Parathyroid adenoma (tissue), 2 donors: ENCODE data around the gene ZNF175.

ENCODE experiments used
- H2AFZ ChIP-seq: fragments of 300-600 bp; sonication (generic); one replicate; pipeline ENCODE4 v1.7.0; 2017; ENCODE audit warnings: antibody characterized with exemption, mild to moderate bottlenecking
- H3K27ac ChIP-seq: fragments of 300-600 bp; sonication (generic); one replicate; pipeline ENCODE4 v1.7.0; 2017
- H3K27me3 ChIP-seq: fragments of 300-600 bp; sonication (generic); one replicate; pipeline ENCODE4 v1.7.0; 2017; ENCODE audit warnings: low read length; ENCODE audit not compliant: control insufficient read depth, insufficient read depth
- H3K36me3 ChIP-seq: fragments of 300-600 bp; sonication (generic); one replicate; pipeline ENCODE4 v1.7.0; 2017; ENCODE audit warnings: low read length; ENCODE audit not compliant: control insufficient read depth, insufficient read depth
- H3K4me1 ChIP-seq: fragments of 300-600 bp; sonication (generic); one replicate; pipeline ENCODE4 v1.7.0; 2017; ENCODE audit warnings: control low read depth
- H3K4me2 ChIP-seq: fragments of 300-600 bp; sonication (generic); one replicate; pipeline ENCODE4 v1.7.0; 2017; ENCODE audit warnings: low read length
- H3K4me3 ChIP-seq: fragments of 300-600 bp; sonication (generic); one replicate; pipeline ENCODE4 v1.7.0; 2017; ENCODE audit warnings: low read depth, low read length
- H3K79me2 ChIP-seq: fragments of 300-600 bp; sonication (generic); one replicate; pipeline ENCODE4 v1.7.0; 2017; ENCODE audit warnings: control low read depth
- H3K9ac ChIP-seq: fragments of 300-600 bp; sonication (generic); one replicate; pipeline ENCODE4 v1.7.0; 2017; ENCODE audit warnings: mild to moderate bottlenecking
- H3K9me3 ChIP-seq: fragments of 300-600 bp; sonication (generic); one replicate; pipeline ENCODE4 v1.7.0; 2017; ENCODE audit warnings: low read length; ENCODE audit not compliant: control insufficient read depth
- TF ChIP-seq, protein P1 (sequence below): fragments of 300-600 bp; sonication (generic); IDR thresholded peaks from one replicate; pipeline ENCODE4 v1.7.0; 2017; ENCODE audit warnings: antibody characterized with exemption, mild to moderate bottlenecking
- donor health status: primary hyperparathyroidism.

Gene ZNF175

DNA sequence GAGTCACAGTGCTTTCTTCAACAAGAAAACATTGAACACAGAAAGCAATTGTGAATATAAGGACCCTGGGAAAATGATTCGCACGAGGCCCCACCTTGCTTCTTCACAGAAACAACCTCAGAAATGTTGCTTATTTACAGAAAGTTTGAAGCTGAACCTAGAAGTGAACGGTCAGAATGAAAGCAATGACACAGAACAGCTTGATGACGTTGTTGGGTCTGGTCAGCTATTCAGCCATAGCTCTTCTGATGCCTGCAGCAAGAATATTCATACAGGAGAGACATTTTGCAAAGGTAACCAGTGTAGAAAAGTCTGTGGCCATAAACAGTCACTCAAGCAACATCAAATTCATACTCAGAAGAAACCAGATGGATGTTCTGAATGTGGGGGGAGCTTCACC, 15.7 kb downstream of the ZNF175 start:
- TF ChIP-seq, protein P1, sequence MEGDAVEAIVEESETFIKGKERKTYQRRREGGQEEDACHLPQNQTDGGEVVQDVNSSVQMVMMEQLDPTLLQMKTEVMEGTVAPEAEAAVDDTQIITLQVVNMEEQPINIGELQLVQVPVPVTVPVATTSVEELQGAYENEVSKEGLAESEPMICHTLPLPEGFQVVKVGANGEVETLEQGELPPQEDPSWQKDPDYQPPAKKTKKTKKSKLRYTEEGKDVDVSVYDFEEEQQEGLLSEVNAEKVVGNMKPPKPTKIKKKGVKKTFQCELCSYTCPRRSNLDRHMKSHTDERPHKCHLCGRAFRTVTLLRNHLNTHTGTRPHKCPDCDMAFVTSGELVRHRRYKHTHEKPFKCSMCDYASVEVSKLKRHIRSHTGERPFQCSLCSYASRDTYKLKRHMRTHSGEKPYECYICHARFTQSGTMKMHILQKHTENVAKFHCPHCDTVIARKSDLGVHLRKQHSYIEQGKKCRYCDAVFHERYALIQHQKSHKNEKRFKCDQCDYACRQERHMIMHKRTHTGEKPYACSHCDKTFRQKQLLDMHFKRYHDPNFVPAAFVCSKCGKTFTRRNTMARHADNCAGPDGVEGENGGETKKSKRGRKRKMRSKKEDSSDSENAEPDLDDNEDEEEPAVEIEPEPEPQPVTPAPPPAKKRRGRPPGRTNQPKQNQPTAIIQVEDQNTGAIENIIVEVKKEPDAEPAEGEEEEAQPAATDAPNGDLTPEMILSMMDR: no peak
- Histone ChIP-seq H3K4me2 (no peak overlapping the region), H3K4me3 (no peak overlapping the region), H2AFZ (no peak overlapping the region), H3K27me3 (no peaks in the 10 kb centered on the region), H3K27ac (no peak overlapping the region), H3K79me2 (peaks cover 10% of the 10 kb centered on the region), H3K4me1 (peaks cover 9% of the 10 kb centered on the region), H3K9ac (no peak overlapping the region), H3K9me3 (no peaks in the 10 kb centered on the region), H3K36me3 (no peaks in the 10 kb centered on the region)

DNA sequence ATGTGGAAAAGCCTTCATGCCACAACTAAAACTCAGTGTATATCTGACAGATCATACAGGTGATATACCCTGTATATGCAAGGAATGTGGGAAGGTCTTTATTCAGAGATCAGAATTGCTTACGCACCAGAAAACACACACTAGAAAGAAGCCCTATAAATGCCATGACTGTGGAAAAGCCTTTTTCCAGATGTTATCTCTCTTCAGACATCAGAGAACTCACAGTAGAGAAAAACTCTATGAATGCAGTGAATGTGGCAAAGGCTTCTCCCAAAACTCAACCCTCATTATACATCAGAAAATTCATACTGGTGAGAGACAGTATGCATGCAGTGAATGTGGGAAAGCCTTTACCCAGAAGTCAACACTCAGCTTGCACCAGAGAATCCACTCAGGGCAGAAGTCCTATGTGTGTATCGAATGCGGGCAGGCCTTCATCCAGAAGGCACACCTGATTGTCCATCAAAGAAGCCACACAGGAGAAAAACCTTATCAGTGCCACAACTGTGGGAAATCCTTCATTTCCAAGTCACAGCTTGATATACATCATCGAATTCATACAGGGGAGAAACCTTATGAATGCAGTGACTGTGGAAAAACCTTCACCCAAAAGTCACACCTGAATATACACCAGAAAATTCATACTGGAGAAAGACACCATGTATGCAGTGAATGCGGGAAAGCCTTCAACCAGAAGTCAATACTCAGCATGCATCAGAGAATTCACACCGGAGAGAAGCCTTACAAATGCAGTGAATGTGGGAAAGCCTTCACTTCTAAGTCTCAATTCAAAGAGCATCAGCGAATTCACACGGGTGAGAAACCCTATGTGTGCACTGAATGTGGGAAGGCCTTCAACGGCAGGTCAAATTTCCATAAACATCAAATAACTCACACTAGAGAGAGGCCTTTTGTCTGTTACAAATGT, 16.4 kb downstream of the ZNF175 start:
- no peaks in the 10 kb centered on the region for H3K27me3 ChIP-seq
- H3K4me1 ChIP-seq: peaks cover 9% of the 10 kb centered on the region
- peaks cover 10% of the 10 kb centered on the region for H3K79me2 ChIP-seq
- H3K9me3 ChIP-seq: no peaks in the 10 kb centered on the region
- no peak overlapping the region for H3K4me3 ChIP-seq
- H3K4me2 ChIP-seq: no peak overlapping the region
- no peak overlapping the region for H3K9ac ChIP-seq
- no peak overlapping the region for H2AFZ ChIP-seq
- TF ChIP-seq, protein P1: no peak
- H3K27ac ChIP-seq: no peak overlapping the region
- no peaks in the 10 kb centered on the region for H3K36me3 ChIP-seq

DNA sequence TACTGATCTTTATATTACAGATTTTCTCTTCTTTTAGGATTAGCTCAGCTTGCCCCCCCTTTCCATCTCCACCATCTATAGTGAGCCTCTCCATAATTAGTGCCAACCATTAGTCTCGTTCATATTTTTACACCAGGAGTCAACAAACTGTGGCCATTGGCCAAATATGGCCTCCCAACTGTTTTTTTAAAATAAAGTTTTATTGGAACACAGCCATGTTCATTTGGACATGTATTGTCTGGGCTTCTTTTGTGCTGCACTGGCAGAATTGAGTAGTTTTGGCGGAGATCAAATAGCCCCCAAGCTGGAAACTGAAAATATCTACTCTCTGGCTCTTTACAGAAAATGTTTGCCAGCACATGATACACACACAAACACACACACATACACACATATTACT, 18.4 kb downstream of the ZNF175 start:
- TF ChIP-seq, protein P1: no peak

DNA sequence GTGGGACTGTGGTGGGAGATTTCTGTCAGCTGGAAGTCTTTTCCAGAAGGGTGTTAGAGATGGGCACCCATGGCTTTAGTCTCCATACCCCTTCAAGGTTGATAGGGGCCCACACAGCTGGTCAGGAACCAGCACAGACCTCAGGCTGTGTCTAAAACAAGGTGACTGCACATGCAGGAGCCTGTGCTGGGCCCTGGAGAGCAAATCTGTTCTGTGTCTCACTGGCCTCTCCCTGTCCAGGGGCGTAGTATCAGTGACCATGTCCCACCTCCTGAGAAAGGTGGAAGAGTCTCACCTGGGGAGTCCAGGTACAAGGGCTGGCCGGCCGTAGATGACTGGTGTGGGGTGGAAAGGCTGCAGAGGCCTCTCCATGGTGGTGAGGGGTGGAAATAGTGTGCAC, 19.4 kb downstream of the ZNF175 start:
- H3K4me2 ChIP-seq: no peak overlapping the region
- H3K27me3 ChIP-seq: no peaks in the 10 kb centered on the region
- no peak overlapping the region for H3K4me3 ChIP-seq
- H2AFZ ChIP-seq: no peak overlapping the region
- TF ChIP-seq, protein P1: no peak
- no peak overlapping the region for H3K9ac ChIP-seq
- no peaks in the 10 kb centered on the region for H3K36me3 ChIP-seq
- peak overlapping the region; percentile 40 for H3K27ac ChIP-seq
- peaks cover 16% of the 10 kb centered on the region for H3K4me1 ChIP-seq
- H3K79me2 ChIP-seq: peaks cover 13% of the 10 kb centered on the region
- H3K9me3 ChIP-seq: no peaks in the 10 kb centered on the region

More for the DNA sequence above, 18.4 kb downstream of the ZNF175 start:
- Histone ChIP-seq H3K27ac (no peak overlapping the region), H3K4me1 (peaks cover 9% of the 10 kb centered on the region), H3K36me3 (no peaks in the 10 kb centered on the region), H3K79me2 (peaks cover 8% of the 10 kb centered on the region), H3K27me3 (no peaks in the 10 kb centered on the region), H3K9me3 (no peaks in the 10 kb centered on the region), H2AFZ (no peak overlapping the region), H3K4me3 (no peak overlapping the region), H3K4me2 (no peak overlapping the region), H3K9ac (no peak overlapping the region)

DNA sequence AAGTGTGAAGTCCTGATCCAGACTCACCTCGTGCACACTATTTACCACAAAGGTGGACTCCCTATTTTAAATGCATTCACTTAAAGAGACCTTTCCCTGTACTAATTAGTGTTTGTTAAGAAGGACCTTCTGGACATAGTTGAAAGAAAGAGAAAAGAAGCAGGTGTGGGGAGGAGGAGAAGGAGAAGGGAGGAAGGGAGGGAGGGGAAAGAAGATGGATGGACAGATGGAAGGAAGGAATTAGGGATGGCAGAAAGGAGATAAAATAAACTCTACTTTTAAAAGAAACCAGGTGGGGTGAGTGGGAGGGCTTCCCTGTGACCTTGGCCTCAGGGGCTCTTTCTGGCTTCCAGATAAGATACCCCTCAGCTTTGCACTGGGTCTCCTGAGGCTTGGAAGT, 21.4 kb downstream of the ZNF175 start:
- Histone ChIP-seq H3K36me3 (no peaks in the 10 kb centered on the region), H3K9me3 (no peaks in the 10 kb centered on the region), H3K4me2 (no peak overlapping the region), H3K27ac (peak overlapping the region; percentile 88), H3K4me3 (no peak overlapping the region), H3K9ac (no peak overlapping the region), H3K79me2 (peaks cover 11% of the 10 kb centered on the region), H3K4me1 (peaks cover 19% of the 10 kb centered on the region), H2AFZ (no peak overlapping the region), H3K27me3 (no peaks in the 10 kb centered on the region)
- TF ChIP-seq, protein P1: no peak
